Upper lobe of right lung (tissue), 1 donor: Measurements from ENCODE around the gene SRR. TPM values are rescaled to one million over a fixed set of nuclear protein-coding genes. Genes with fewer than 3 reads are reported as not detected.
A peak's percentile ranks its signal among the peaks of the same experiment; 100 is the strongest.

Experiments used
- ATAC-seq: fragments of 200-7000 bp; cut with Tn5 transposase; one replicate; pipeline ENCODE4 v1.9.1; 2020; ENCODE audit warnings: mild to moderate bottlenecking, moderate library complexity
- DNase-seq: peaks from one replicate; pipeline ENCODE4 v3.0.0-alpha.2; 2020
- H3K27ac ChIP-seq: fragments of 200-600 bp; one replicate; pipeline ENCODE4 v1.8.0; 2022
- H3K27me3 ChIP-seq: fragments of 200-600 bp; one replicate; pipeline ENCODE4 v1.8.0; 2022; ENCODE audit warnings: mild to moderate bottlenecking
- H3K36me3 ChIP-seq: fragments of 200-600 bp; one replicate; pipeline ENCODE4 v1.8.0; 2022
- H3K4me1 ChIP-seq: fragments of 200-600 bp; one replicate; pipeline ENCODE4 v1.8.0; 2022
- H3K4me3 ChIP-seq: fragments of 200-600 bp; one replicate; pipeline ENCODE4 v1.8.0; 2022; ENCODE audit warnings: mild to moderate bottlenecking
- H3K9me3 ChIP-seq: fragments of 200-600 bp; one replicate; pipeline ENCODE4 v1.8.0; 2022
- CTCF ChIP-seq: fragments of 200-600 bp; IDR thresholded peaks from one replicate; pipeline ENCODE4 v1.8.0; 2022; ENCODE audit warnings: antibody characterized with exemption
- intact Hi-C: fragments of 100-400 bp; cut with DNase I; formaldehyde crosslinking; loops from one replicate; pipeline ENCODE4 v1.11.0; 2022
- total RNA-seq: library from RNA; stranded (reverse); fragmentation: NEBNext Ultra II Directional; extraction: Animal tissue kit (Norgen Biotek cat#: 25700); gene quantifications from one replicate; pipeline ENCODE4 v1.2.1, GENCODE V29; 2021
- donor health status: DM: no; HTN: yes; CAD: no; lungs with severe emphysema.

SRR gene
- total RNA-seq, 1 donor from 2014 or later: 6.3 TPM

DNA sequence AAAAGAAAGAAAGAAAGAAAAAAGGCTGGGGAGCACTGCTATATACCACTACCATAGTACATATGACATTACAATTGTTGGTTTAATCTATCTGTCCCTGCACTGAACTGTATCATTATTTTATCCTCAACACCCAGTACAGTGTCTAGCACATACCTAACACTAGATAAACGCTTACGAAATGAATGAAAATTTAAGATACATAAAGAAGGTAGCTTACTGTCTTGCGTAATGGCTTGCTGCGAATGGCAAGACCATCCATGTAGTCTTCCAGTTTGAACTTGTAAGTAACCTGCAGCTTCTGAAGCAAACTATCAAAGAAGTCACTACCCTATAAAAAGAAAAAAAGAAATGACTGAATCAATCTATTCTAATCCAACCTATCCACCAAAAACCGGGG lies 6.7 kb upstream of the SRR start:
- H3K27me3 ChIP-seq: no peaks in the 10 kb centered on the region
- intact Hi-C loops: no loop called here
- peaks cover 67% of the 10 kb centered on the region for H3K36me3 ChIP-seq
- no peak for TF ChIP-seq CTCF
- no peak overlapping the region for H3K27ac ChIP-seq
- DNase-seq: no peak
- peaks cover 9% of the 10 kb centered on the region for H3K4me1 ChIP-seq
- no peaks in the 10 kb centered on the region for H3K9me3 ChIP-seq
- no peak for ATAC-seq
- no peak overlapping the region for H3K4me3 ChIP-seq

GRCh38 chr17:2299136-2299535 lies 4.6 kb upstream of the SRR start:
- intact Hi-C loops: no loop called here
- peaks cover 15% of the 10 kb centered on the region for H3K4me1 ChIP-seq
- no peaks in the 10 kb centered on the region for H3K9me3 ChIP-seq
- H3K4me3 ChIP-seq: no peak overlapping the region
- ATAC-seq: no peak
- H3K27me3 ChIP-seq: no peaks in the 10 kb centered on the region
- no peak overlapping the region for H3K27ac ChIP-seq
- DNase-seq: no peak
- peaks cover 46% of the 10 kb centered on the region for H3K36me3 ChIP-seq
- no peak for TF ChIP-seq CTCF

- no peak for TF ChIP-seq CTCF
- peaks cover 45% of the 10 kb centered on the region for H3K36me3 ChIP-seq
- no peak for ATAC-seq
- no peak overlapping the region for H3K27ac ChIP-seq
- peaks cover 20% of the 10 kb centered on the region for H3K4me1 ChIP-seq
- intact Hi-C loops: no loop called here
- no peaks in the 10 kb centered on the region for H3K27me3 ChIP-seq
- no peak overlapping the region for H3K4me3 ChIP-seq
- no peak for DNase-seq
- H3K9me3 ChIP-seq: no peaks in the 10 kb centered on the region
These were observed 4.0 kb upstream of the SRR start for GRCh38 chr17:2299756-2300155.

DNA sequence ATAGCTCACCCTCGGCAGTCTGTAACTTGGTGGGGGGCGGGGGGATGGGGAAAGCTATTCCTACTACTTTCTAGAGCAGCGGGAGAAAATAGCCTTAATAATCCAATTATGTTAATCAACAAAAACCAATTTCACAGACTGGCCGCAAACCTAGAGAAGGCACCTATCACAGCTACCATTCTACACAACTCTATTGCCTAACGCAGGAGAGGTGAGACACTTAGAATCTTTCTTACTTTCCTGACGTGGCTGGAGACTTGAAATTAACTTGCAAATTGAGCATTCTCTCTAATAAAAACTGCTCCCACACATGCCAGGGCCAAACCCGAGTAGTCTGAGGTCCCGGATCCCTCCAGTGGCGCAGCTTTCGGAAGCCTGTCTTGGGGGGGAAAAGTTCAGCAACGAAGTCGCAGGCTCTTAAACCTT lies 959 bp upstream of the SRR start:
- Histone ChIP-seq H3K27me3 (no peaks in the 10 kb centered on the region), H3K27ac (peak overlapping the region; percentile 86), H3K4me1 (peaks cover 20% of the 10 kb centered on the region), H3K4me3 (peak overlapping the region; percentile 84), H3K36me3 (peaks cover 18% of the 10 kb centered on the region), H3K9me3 (no peaks in the 10 kb centered on the region)
- DNase-seq (no peak), ATAC-seq (no peak)
- intact Hi-C loops: no loop called here
- no peak for TF ChIP-seq CTCF

- ATAC-seq: no peak
- TF ChIP-seq CTCF: no peak
- no peak overlapping the region for H3K27ac ChIP-seq
- intact Hi-C loops: no loop called here
- H3K9me3 ChIP-seq: no peaks in the 10 kb centered on the region
- no peaks in the 10 kb centered on the region for H3K36me3 ChIP-seq
- H3K27me3 ChIP-seq: no peaks in the 10 kb centered on the region
- H3K4me1 ChIP-seq: peaks cover 20% of the 10 kb centered on the region
- DNase-seq: no peak
- no peak overlapping the region for H3K4me3 ChIP-seq
These were observed 1.2 kb downstream of the SRR start for GRCh38 chr17:2304931-2305330.
